Activated CD4-positive, alpha-beta T cell treated with anti-CD3 and anti-CD28 coated beads for 4 hours (primary cell): ENCODE measurements around the gene NAALADL1.

Experiments used
- DNase-seq, 2 donors: peaks; one replicate each; pipeline ENCODE4 v3.0.0-alpha.2; 2020

NAALADL1 gene

GRCh38 chr11:65078786-65079342 lies 20.5 kb upstream of the NAALADL1 start:
- DNase-seq, result no peak

- DNase-seq, result peak; percentile 63 to 77
Measured at GRCh38 chr11:65078151-65078550, 19.8 kb upstream of the NAALADL1 start.

- no peak for DNase-seq
Measured at GRCh38 chr11:65077451-65077850, 19.1 kb upstream of the NAALADL1 start.

GRCh38 chr11:65072631-65072966 lies 14.2 kb upstream of the NAALADL1 start:
- DNase-seq, result no peak

GRCh38 chr11:65071907-65072630 lies 13.7 kb upstream of the NAALADL1 start:
- no peak for DNase-seq

- no peak for DNase-seq
Measured at GRCh38 chr11:65069217-65069616, 10.9 kb upstream of the NAALADL1 start.

- no peak for DNase-seq
Measured at GRCh38 chr11:65067446-65067845, 9.1 kb upstream of the NAALADL1 start.

- no peak for DNase-seq
Measured at GRCh38 chr11:65066805-65067291, 8.5 kb upstream of the NAALADL1 start.

GRCh38 chr11:65066315-65066714 lies 8.0 kb upstream of the NAALADL1 start:
- no peak for DNase-seq

- no peak for DNase-seq
Measured at GRCh38 chr11:65065851-65066250, 7.5 kb upstream of the NAALADL1 start.

- no peak for DNase-seq
Measured at GRCh38 chr11:65064847-65065240, 6.5 kb upstream of the NAALADL1 start.

- DNase-seq, result no peak
Measured at GRCh38 chr11:65063532-65063931, 5.2 kb upstream of the NAALADL1 start.

GRCh38 chr11:65060913-65061408 lies 2.6 kb upstream of the NAALADL1 start:
- no peak for DNase-seq

- DNase-seq, result no peak
Measured at GRCh38 chr11:65059959-65060824, 1.8 kb upstream of the NAALADL1 start.

- DNase-seq, result no peak
Measured at GRCh38 chr11:65059523-65059922, 1.2 kb upstream of the NAALADL1 start.

- DNase-seq, result no peak
Measured at GRCh38 chr11:65058012-65058411, 341 bp downstream of the NAALADL1 start.

- DNase-seq, result no peak
Measured at GRCh38 chr11:65057526-65057925, 827 bp downstream of the NAALADL1 start.

GRCh38 chr11:65056999-65057398 lies 1.4 kb downstream of the NAALADL1 start:
- DNase-seq, result no peak

GRCh38 chr11:65055538-65055937 lies 2.8 kb downstream of the NAALADL1 start:
- DNase-seq, result no peak

- peak; percentile 22 to 27 for DNase-seq
Measured at GRCh38 chr11:65053827-65054508, 4.4 kb downstream of the NAALADL1 start.

- DNase-seq, result no peak
Measured at GRCh38 chr11:65051398-65051858, 6.9 kb downstream of the NAALADL1 start.

- peak in 1 of 2 donors; percentile 20 for DNase-seq
Measured at GRCh38 chr11:65047581-65048422, 10.6 kb downstream of the NAALADL1 start.
